ENCODE results near the gene DCAF4L1.
A peak's percentile ranks its signal among the peaks of the same experiment; 100 is the strongest.

The DCAF4L1 gene

GRCh38 chr4:41939016-41939626 is 42.4 kb upstream of the DCAF4L1 start:
- Histone ChIP-seq H3K4me1 (ENCODE audit: control extremely low read depth in 1 of 4, control insufficient read depth in 4 of 4, insufficient read depth in 4 of 4, low read length in 3 of 4) (peaks cover 7 to 24% (median 14%) of the 10 kb centered on the region in 4 experiments), H3K27ac (ENCODE audit: insufficient read depth in 1 of 2, low read depth in 1 of 2, low read length in 2 of 2, poor library complexity in 1 of 2, severe bottlenecking in 2 of 2) (no peak overlapping the region), H3K36me3 (ENCODE audit: control insufficient read depth in 4 of 4, insufficient read depth in 4 of 4, low read length in 3 of 4) (peaks cover 4 to 25% (median 15%) of the 10 kb centered on the region in 4 experiments), H3K4me3 (ENCODE audit: control insufficient read depth in 1 of 7, extremely low read depth in 1 of 7, insufficient read depth in 4 of 7, low read depth in 2 of 7, low read length in 6 of 7) (no peak overlapping the region), H3K9me3 (ENCODE audit: control extremely low read depth in 1 of 5, control insufficient read depth in 4 of 5, insufficient read depth in 2 of 5, low read depth in 1 of 5, low read length in 4 of 5) (no peaks in the 10 kb centered on the region), H3K27me3 (replicated peaks in 2 of 5; ENCODE audit: control insufficient read depth in 4 of 5, insufficient read depth in 5 of 5, low read length in 4 of 5) (no peaks in the 10 kb centered on the region)
- ChIA-PET POLR2A (no interaction called here), CTCF (no interaction called here)
- WGBS (ENCODE audit: insufficient coverage), result 94% methylated on average over 3 of the region's 3 CpGs
- peak in 2 of 3 donors; percentile 19 to 35 for DNase-seq

GRCh38 chr4:41940834-41941233 is 40.7 kb upstream of the DCAF4L1 start:
- POLR2A ChIA-PET, result no interaction called here
- no peaks in the 10 kb centered on the region for H3K9me3 ChIP-seq (ENCODE audit: control extremely low read depth in 1 of 5, control insufficient read depth in 4 of 5, insufficient read depth in 2 of 5, low read depth in 1 of 5, low read length in 4 of 5)
- peaks cover 3 to 21% (median 8%) of the 10 kb centered on the region in 4 experiments for H3K4me1 ChIP-seq (ENCODE audit: control extremely low read depth in 1 of 4, control insufficient read depth in 4 of 4, insufficient read depth in 4 of 4, low read length in 3 of 4)
- H3K36me3 ChIP-seq (ENCODE audit: control insufficient read depth in 4 of 4, insufficient read depth in 4 of 4, low read length in 3 of 4), result peaks cover 4 to 34% (median 19%) of the 10 kb centered on the region in 4 experiments
- no peak overlapping the region for H3K4me3 ChIP-seq (ENCODE audit: control insufficient read depth in 1 of 7, extremely low read depth in 1 of 7, insufficient read depth in 4 of 7, low read depth in 2 of 7, low read length in 6 of 7)
- no peak for DNase-seq
- no peaks in the 10 kb centered on the region for H3K27me3 ChIP-seq (replicated peaks in 2 of 5; ENCODE audit: control insufficient read depth in 4 of 5, insufficient read depth in 5 of 5, low read length in 4 of 5)
- CTCF ChIA-PET, result no interaction called here
- H3K27ac ChIP-seq (ENCODE audit: insufficient read depth in 1 of 2, low read depth in 1 of 2, low read length in 2 of 2, poor library complexity in 1 of 2, severe bottlenecking in 2 of 2), result no peak overlapping the region

- H3K27ac ChIP-seq (ENCODE audit: insufficient read depth in 1 of 2, low read depth in 1 of 2, low read length in 2 of 2, poor library complexity in 1 of 2, severe bottlenecking in 2 of 2), result no peak overlapping the region
- H3K36me3 ChIP-seq (ENCODE audit: control insufficient read depth in 4 of 4, insufficient read depth in 4 of 4, low read length in 3 of 4), result peaks cover 4 to 50% (median 24%) of the 10 kb centered on the region in 4 experiments
- H3K4me3 ChIP-seq (ENCODE audit: control insufficient read depth in 1 of 7, extremely low read depth in 1 of 7, insufficient read depth in 4 of 7, low read depth in 2 of 7, low read length in 6 of 7), result no peak overlapping the region
- peaks cover 0 to under 1% (median 0%) of the 10 kb centered on the region in 4 experiments for H3K4me1 ChIP-seq (ENCODE audit: control extremely low read depth in 1 of 4, control insufficient read depth in 4 of 4, insufficient read depth in 4 of 4, low read length in 3 of 4)
- WGBS (ENCODE audit: insufficient coverage), result no CpG with 5 or more reads among the region's 2 CpGs
- DNase-seq, result no peak
- ChIA-PET CTCF (no interaction called here), POLR2A (no interaction called here)
- H3K9me3 ChIP-seq (ENCODE audit: control extremely low read depth in 1 of 5, control insufficient read depth in 4 of 5, insufficient read depth in 2 of 5, low read depth in 1 of 5, low read length in 4 of 5), result no peaks in the 10 kb centered on the region
- no peaks in the 10 kb centered on the region for H3K27me3 ChIP-seq (replicated peaks in 2 of 5; ENCODE audit: control insufficient read depth in 4 of 5, insufficient read depth in 5 of 5, low read length in 4 of 5)
Observed at GRCh38 chr4:41943506-41943905, 38.0 kb upstream of the DCAF4L1 start.

GRCh38 chr4:41944089-41944488 is 37.5 kb upstream of the DCAF4L1 start:
- peaks cover 4 to 50% (median 23%) of the 10 kb centered on the region in 4 experiments for H3K36me3 ChIP-seq (ENCODE audit: control insufficient read depth in 4 of 4, insufficient read depth in 4 of 4, low read length in 3 of 4)

GRCh38 chr4:41949531-41949930 is 32.0 kb upstream of the DCAF4L1 start:
- CTCF ChIA-PET, result interaction anchor here (1.1 kb wide), 1 partner anchor 1029 kb away, joined by 3 read pairs; no protein-coding TSS in a partner anchor
- no peaks in the 10 kb centered on the region for H3K9me3 ChIP-seq (ENCODE audit: control extremely low read depth in 1 of 5, control insufficient read depth in 4 of 5, insufficient read depth in 2 of 5, low read depth in 1 of 5, low read length in 4 of 5)
- no peaks in the 10 kb centered on the region for H3K4me1 ChIP-seq (ENCODE audit: control extremely low read depth in 1 of 4, control insufficient read depth in 4 of 4, insufficient read depth in 4 of 4, low read length in 3 of 4)
- no peak overlapping the region for H3K27ac ChIP-seq (ENCODE audit: insufficient read depth in 1 of 2, low read depth in 1 of 2, low read length in 2 of 2, poor library complexity in 1 of 2, severe bottlenecking in 2 of 2)
- peaks cover 11 to 73% (median 37%) of the 10 kb centered on the region in 4 experiments for H3K36me3 ChIP-seq (ENCODE audit: control insufficient read depth in 4 of 4, insufficient read depth in 4 of 4, low read length in 3 of 4)
- H3K4me3 ChIP-seq (ENCODE audit: control insufficient read depth in 1 of 7, extremely low read depth in 1 of 7, insufficient read depth in 4 of 7, low read depth in 2 of 7, low read length in 6 of 7), result no peak overlapping the region
- DNase-seq, result no peak
- no peaks in the 10 kb centered on the region for H3K27me3 ChIP-seq (replicated peaks in 2 of 5; ENCODE audit: control insufficient read depth in 4 of 5, insufficient read depth in 5 of 5, low read length in 4 of 5)
- POLR2A ChIA-PET, result no interaction called here
- WGBS (ENCODE audit: insufficient coverage), result 92% methylated on average over 1 of the region's 3 CpGs

More at GRCh38 chr4:41944089-41944488, 37.5 kb upstream of the DCAF4L1 start:
- H3K9me3 ChIP-seq (ENCODE audit: control extremely low read depth in 1 of 5, control insufficient read depth in 4 of 5, insufficient read depth in 2 of 5, low read depth in 1 of 5, low read length in 4 of 5), result no peaks in the 10 kb centered on the region
- no peak overlapping the region for H3K27ac ChIP-seq (ENCODE audit: insufficient read depth in 1 of 2, low read depth in 1 of 2, low read length in 2 of 2, poor library complexity in 1 of 2, severe bottlenecking in 2 of 2)
- no peak overlapping the region for H3K4me3 ChIP-seq (ENCODE audit: control insufficient read depth in 1 of 7, extremely low read depth in 1 of 7, insufficient read depth in 4 of 7, low read depth in 2 of 7, low read length in 6 of 7)
- H3K27me3 ChIP-seq (replicated peaks in 2 of 5; ENCODE audit: control insufficient read depth in 4 of 5, insufficient read depth in 5 of 5, low read length in 4 of 5), result no peaks in the 10 kb centered on the region
- POLR2A ChIA-PET, result no interaction called here
- CTCF ChIA-PET, result no interaction called here
- DNase-seq, result no peak
- H3K4me1 ChIP-seq (ENCODE audit: control extremely low read depth in 1 of 4, control insufficient read depth in 4 of 4, insufficient read depth in 4 of 4, low read length in 3 of 4), result no peaks in the 10 kb centered on the region

- ChIA-PET CTCF (interaction anchor here (0.6 to 1.6 kb wide), 12 partner anchors 9 to 790 kb away, joined by 3 to 7 read pairs (median 3); no protein-coding TSS in a partner anchor), POLR2A (no interaction called here)
- 9% methylated on average over 1 of the region's 1 CpG for WGBS (ENCODE audit: insufficient coverage)
- H3K36me3 ChIP-seq (ENCODE audit: control insufficient read depth in 4 of 4, insufficient read depth in 4 of 4, low read length in 3 of 4), result peaks cover 3 to 23% (median 13%) of the 10 kb centered on the region in 4 experiments
- peak; percentile 65 to 82 (median 81) for DNase-seq
- H3K9me3 ChIP-seq (ENCODE audit: control extremely low read depth in 1 of 5, control insufficient read depth in 4 of 5, insufficient read depth in 2 of 5, low read depth in 1 of 5, low read length in 4 of 5), result no peaks in the 10 kb centered on the region
- no peaks in the 10 kb centered on the region for H3K4me1 ChIP-seq (ENCODE audit: control extremely low read depth in 1 of 4, control insufficient read depth in 4 of 4, insufficient read depth in 4 of 4, low read length in 3 of 4)
- no peak overlapping the region for H3K4me3 ChIP-seq (ENCODE audit: control insufficient read depth in 1 of 7, extremely low read depth in 1 of 7, insufficient read depth in 4 of 7, low read depth in 2 of 7, low read length in 6 of 7)
- no peaks in the 10 kb centered on the region for H3K27me3 ChIP-seq (replicated peaks in 2 of 5; ENCODE audit: control insufficient read depth in 4 of 5, insufficient read depth in 5 of 5, low read length in 4 of 5)
- no peak overlapping the region for H3K27ac ChIP-seq (ENCODE audit: insufficient read depth in 1 of 2, low read depth in 1 of 2, low read length in 2 of 2, poor library complexity in 1 of 2, severe bottlenecking in 2 of 2)
Observed at GRCh38 chr4:41957634-41958033, 23.9 kb upstream of the DCAF4L1 start.

- CTCF ChIA-PET, result interaction anchor here (1.1 kb wide), 1 partner anchor 26 kb away, joined by 4 read pairs; no protein-coding TSS in a partner anchor
- Histone ChIP-seq H3K4me1 (ENCODE audit: control extremely low read depth in 1 of 4, control insufficient read depth in 4 of 4, insufficient read depth in 4 of 4, low read length in 3 of 4) (no peaks in the 10 kb centered on the region), H3K4me3 (ENCODE audit: control insufficient read depth in 1 of 7, extremely low read depth in 1 of 7, insufficient read depth in 4 of 7, low read depth in 2 of 7, low read length in 6 of 7) (no peak overlapping the region), H3K27ac (ENCODE audit: insufficient read depth in 1 of 2, low read depth in 1 of 2, low read length in 2 of 2, poor library complexity in 1 of 2, severe bottlenecking in 2 of 2) (no peak overlapping the region), H3K9me3 (ENCODE audit: control extremely low read depth in 1 of 5, control insufficient read depth in 4 of 5, insufficient read depth in 2 of 5, low read depth in 1 of 5, low read length in 4 of 5) (no peaks in the 10 kb centered on the region), H3K27me3 (replicated peaks in 2 of 5; ENCODE audit: control insufficient read depth in 4 of 5, insufficient read depth in 5 of 5, low read length in 4 of 5) (no peaks in the 10 kb centered on the region), H3K36me3 (ENCODE audit: control insufficient read depth in 4 of 4, insufficient read depth in 4 of 4, low read length in 3 of 4) (no peaks in the 10 kb centered on the region)
- peak; percentile 48 to 73 (median 70) for DNase-seq
- POLR2A ChIA-PET, result no interaction called here
- no CpG with 5 or more reads among the region's 4 CpGs for WGBS (ENCODE audit: insufficient coverage)
Observed at GRCh38 chr4:41963105-41963504, 18.5 kb upstream of the DCAF4L1 start.

Measured in common myeloid progenitor, CD34-positive (primary cell).